AG04449 (cell line): Measurements from ENCODE around the gene ARHGAP26.

Source experiments
- CTCF ChIA-PET: fragments of 350-600 bp; formaldehyde crosslinking; extraction: SDS; loops from one replicate; lab custom pipeline; 2021; ENCODE audit warnings: antibody characterized with exemption; lab: Yijun Ruan, JAX
- POLR2A ChIA-PET: fragments of 400-600, 350-600 bp; formaldehyde crosslinking; extraction: SDS; loops from one replicate; lab custom pipeline; 2020; ENCODE audit warnings: antibody characterized with exemption, inconsistent platforms; lab: Yijun Ruan, JAX
- DNase-seq: peaks from one replicate; pipeline ENCODE4 v3.0.0-alpha.2; 2010; ENCODE audit warnings: low read depth, low spot score
- H3K4me3 ChIP-seq: 2 replicates; pipeline ENCODE4 v1.5.1; 2011; ENCODE audit warnings: low read depth, mild to moderate bottlenecking, control low read depth, low read length
- TF ChIP-seq, protein P1 (sequence below): IDR thresholded peaks from one replicate; pipeline ENCODE4 v1.5.1; 2011; ENCODE audit warnings: mild to moderate bottlenecking, moderate library complexity, low read length, control low read depth, inconsistent platforms; ENCODE audit not compliant: insufficient read depth; ENCODE audit errors: missing control alignments

The ARHGAP26 gene

DNA sequence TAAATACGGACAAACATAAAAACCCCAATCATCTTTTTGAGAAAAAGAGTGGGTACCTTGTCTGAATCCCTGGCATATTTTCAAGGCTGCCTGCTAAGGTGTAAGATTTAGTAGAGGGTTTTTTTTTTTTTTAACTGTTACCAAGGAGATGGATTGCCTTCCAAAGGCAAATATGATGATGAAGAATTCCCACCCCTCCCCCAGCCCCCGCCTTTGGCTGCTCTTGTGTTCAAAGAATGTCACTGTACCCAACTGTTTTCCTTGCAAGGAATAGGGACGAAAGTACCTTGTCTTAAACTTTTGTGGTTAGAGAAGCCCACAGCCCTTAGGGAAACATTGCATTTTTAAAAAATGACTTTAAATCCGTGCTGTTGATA, 31.3 kb downstream of the ARHGAP26 start:
- TF ChIP-seq, protein P1, sequence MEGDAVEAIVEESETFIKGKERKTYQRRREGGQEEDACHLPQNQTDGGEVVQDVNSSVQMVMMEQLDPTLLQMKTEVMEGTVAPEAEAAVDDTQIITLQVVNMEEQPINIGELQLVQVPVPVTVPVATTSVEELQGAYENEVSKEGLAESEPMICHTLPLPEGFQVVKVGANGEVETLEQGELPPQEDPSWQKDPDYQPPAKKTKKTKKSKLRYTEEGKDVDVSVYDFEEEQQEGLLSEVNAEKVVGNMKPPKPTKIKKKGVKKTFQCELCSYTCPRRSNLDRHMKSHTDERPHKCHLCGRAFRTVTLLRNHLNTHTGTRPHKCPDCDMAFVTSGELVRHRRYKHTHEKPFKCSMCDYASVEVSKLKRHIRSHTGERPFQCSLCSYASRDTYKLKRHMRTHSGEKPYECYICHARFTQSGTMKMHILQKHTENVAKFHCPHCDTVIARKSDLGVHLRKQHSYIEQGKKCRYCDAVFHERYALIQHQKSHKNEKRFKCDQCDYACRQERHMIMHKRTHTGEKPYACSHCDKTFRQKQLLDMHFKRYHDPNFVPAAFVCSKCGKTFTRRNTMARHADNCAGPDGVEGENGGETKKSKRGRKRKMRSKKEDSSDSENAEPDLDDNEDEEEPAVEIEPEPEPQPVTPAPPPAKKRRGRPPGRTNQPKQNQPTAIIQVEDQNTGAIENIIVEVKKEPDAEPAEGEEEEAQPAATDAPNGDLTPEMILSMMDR: no peak
- no peak for DNase-seq
- ChIA-PET POLR2A (no interaction called here), CTCF (no interaction called here)
- H3K4me3 ChIP-seq: no peak overlapping the region

DNA sequence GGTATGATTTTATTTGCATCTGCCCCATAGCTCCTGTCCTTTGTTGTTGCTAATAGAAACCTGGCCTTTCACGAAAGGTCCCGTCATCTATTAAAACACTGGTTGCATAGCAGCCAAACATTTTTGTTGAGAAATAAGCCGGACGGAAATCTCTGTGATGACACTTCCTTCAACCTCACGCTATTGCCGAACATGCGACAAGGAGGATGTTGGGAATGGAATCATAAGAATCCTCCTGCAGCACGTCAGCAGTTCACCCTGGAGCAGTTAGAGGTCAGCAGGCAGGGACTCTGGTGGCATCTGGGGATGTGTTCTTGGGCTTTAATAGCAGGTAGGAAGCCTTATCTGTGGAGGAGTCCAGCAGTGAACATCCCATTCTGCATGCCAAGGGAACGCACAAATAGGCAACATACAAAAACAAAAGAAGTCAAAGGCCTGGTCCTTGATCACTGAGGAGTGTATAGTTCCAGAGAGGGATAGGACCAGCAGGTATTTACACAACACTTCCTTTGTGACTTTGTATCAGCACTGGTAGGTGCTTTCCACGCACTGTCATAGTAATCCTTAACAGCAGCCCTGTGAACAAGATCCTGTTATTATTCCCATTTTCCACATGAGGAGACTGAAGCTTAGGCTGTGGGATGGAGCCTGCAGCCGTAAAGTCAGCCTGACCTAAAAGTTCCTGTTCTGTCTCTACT, 33.4 kb downstream of the ARHGAP26 start:
- no peak overlapping the region for H3K4me3 ChIP-seq
- no peak for DNase-seq

DNA sequence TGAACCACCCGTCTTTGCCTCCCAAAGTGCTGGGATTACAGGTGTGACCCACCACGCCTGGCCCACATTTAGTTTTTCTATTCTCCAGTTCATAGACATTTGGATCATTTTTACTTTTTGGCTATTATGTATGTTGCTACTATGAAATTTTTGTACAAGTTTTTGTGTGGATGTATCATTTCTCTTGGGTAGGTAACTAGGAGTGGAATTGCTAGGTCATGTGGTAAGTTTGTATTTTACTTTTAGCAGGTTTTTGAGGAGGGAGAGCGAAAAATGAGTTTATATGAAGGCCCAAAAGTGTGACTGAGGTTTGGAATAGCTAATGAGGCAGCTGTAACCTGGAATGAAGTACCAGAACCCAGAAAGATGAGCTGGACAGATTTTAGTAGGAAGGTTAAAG, 35.2 kb downstream of the ARHGAP26 start:
- no peak overlapping the region for H3K4me3 ChIP-seq
- ChIA-PET POLR2A (no interaction called here), CTCF (interaction anchor here (0.7 kb wide), 1 partner anchor 75 kb away, joined by 3 read pairs; no protein-coding TSS in a partner anchor)
- no peak for DNase-seq
- TF ChIP-seq, protein P1: no peak

More for the DNA sequence above, 33.4 kb downstream of the ARHGAP26 start:
- ChIA-PET POLR2A (no interaction called here), CTCF (no interaction called here)
- TF ChIP-seq, protein P1: no peak

DNA sequence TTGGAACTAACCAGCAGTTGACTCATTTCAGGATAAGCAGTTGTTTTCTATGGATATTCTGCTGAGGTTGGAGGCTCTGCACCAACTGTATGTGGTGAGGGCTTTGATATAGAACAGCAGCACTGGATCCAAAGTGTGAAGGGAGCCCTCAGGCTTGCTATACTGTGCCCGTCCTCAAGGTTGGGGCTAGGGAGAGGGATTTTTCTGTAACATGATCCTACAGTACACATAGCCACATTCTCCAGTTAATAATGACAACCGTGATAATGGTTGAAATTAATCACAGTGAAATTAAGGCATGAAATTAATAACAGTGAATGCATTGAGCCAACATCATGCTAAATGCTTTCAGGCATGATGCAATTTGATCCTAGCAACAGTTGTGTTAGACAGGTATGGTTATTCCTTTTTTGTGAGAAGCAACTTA, 36.7 kb downstream of the ARHGAP26 start:
- CTCF ChIA-PET: no interaction called here
- POLR2A ChIA-PET: no interaction called here
- TF ChIP-seq, protein P1: no peak
- DNase-seq: no peak
- H3K4me3 ChIP-seq: no peak overlapping the region

DNA sequence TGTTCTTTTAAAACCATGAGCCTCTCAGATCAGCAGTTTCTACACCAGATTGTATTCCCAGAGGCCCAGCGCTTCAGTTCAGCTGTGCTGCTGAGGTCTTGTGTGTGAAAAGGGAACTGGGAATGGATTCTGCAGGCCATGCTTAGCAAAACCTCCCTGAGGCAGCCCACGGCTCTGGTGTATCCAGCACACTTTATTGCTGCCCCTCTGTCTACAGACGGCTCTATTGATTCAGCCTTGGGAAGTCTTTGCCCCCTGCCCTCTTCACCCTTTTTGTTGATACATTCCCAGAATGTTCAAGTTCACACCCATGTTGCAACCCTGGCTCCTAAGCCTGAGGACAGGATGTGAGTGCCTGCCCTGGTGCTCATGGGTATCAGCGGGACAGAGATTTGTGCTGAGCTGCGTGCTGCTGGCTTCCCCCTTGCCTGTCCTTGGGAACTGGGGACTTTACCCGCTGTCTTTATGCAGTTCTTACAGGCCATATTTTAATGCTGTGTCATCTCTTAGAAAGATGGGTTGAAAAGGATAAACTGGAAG, 37.3 kb downstream of the ARHGAP26 start:
- no peak overlapping the region for H3K4me3 ChIP-seq
- TF ChIP-seq, protein P1: no peak
- CTCF ChIA-PET: interaction anchor here (2.0 kb wide), 1 partner anchor 81 kb away, joined by 6 read pairs; no protein-coding TSS in a partner anchor
- POLR2A ChIA-PET: no interaction called here
- DNase-seq: no peak

DNA sequence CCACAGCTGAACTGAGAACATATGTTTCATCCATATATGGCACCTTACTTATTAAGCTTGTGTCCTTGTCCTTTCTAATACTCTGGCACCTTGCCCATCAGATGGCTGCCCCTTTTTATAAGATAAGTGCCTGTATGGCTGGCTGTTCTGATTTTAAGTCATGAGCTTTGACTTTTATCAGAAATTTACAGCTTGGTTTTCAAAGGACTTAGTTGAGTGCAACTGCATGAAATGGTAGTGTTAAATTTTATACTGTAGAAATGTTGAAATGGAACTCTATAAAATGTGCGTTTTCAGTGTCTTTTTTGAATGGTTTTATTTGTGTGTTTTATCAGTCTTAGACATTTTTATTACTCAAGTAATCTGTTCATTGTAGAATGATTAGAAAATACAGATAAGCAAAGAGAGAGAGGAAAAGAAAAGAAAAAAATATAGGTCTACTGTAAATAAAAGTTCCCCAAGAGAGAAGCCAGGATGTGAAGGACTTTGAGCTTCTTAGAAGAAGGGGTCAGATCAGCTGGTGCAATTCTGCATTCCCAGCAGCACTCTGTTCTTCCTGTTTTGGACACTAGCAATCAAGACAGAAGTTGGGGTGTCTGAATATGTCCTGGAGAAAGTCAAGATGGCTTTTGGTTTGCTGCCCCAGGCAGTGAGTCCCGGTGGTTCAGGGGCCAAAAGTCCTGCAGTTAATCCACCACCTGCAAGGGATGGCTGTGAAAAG, 38.9 kb downstream of the ARHGAP26 start:
- H3K4me3 ChIP-seq: no peak overlapping the region
- ChIA-PET POLR2A (no interaction called here), CTCF (interaction anchor here (1.4 to 2.0 kb wide), 3 partner anchors 79 to 96 kb away, joined by 4 to 7 read pairs (median 6); no protein-coding TSS in a partner anchor)
- TF ChIP-seq, protein P1: no peak
- no peak for DNase-seq
